Esophagus (tissue), 2 donors: ENCODE data around the gene PELI2. TPM values are rescaled to one million over a fixed set of nuclear protein-coding genes. Genes with fewer than 3 reads are reported as not detected.

Experiments used
- H3K27ac ChIP-seq, 2 donors: one replicate each; pipeline ENCODE4 v1.5.1; 2013; ENCODE audit warnings: low read depth in 2 of 2, mild to moderate bottlenecking in 2 of 2, inconsistent platforms in 1 of 2, low read length in 1 of 2, moderate library complexity in 1 of 2
- H3K27me3 ChIP-seq, 2 donors: one replicate each; pipeline ENCODE4 v1.6.1; 2013; ENCODE audit warnings: low read length in 2 of 2, control low read depth in 1 of 2, mild to moderate bottlenecking in 1 of 2; ENCODE audit not compliant: insufficient read depth in 2 of 2, control insufficient read depth in 1 of 2
- H3K36me3 ChIP-seq, 2 donors: one replicate each; pipeline ENCODE4 v1.6.1; 2013; ENCODE audit warnings: low read length in 1 of 2; ENCODE audit not compliant: control insufficient read depth in 2 of 2, insufficient read depth in 2 of 2
- H3K4me1 ChIP-seq, 2 donors: one replicate each; pipeline ENCODE4 v1.6.1; 2013; ENCODE audit warnings: low read length in 1 of 2; ENCODE audit not compliant: control insufficient read depth in 2 of 2, insufficient read depth in 2 of 2
- H3K4me3 ChIP-seq, 2 donors: one replicate each; pipeline ENCODE4 v1.5.1; 2013; ENCODE audit warnings: low read length in 2 of 2, mild to moderate bottlenecking in 2 of 2, low read depth in 1 of 2, moderate library complexity in 1 of 2
- H3K9me3 ChIP-seq, 2 donors: one replicate each; pipeline ENCODE4 v1.6.1; 2013; ENCODE audit warnings: mild to moderate bottlenecking in 2 of 2, low read depth in 1 of 2, low read length in 1 of 2, moderate library complexity in 1 of 2; ENCODE audit not compliant: control insufficient read depth in 2 of 2, insufficient read depth in 1 of 2
- WGBS, 2 donors: extraction: QIAGEN DNeasy Blood & Tissue Kit; methylation state at CpG; one replicate each; pipeline ENCODE4 v1.1.7; 2013; 5-methylcytosine and 5-hydroxymethylcytosine counted together
- polyA plus RNA-seq, 2 donors: library from polyadenylated mRNA; stranded (reverse); fragments of 200-250 nt; gene quantifications; one replicate each; pipeline ENCODE4 v1.2.3, GENCODE V29; 2013
- donor health status: healthy with polysubstance abuse.
- donor health status: Bipolar disorder and iron deficiency.

Gene PELI2
- polyA plus RNA-seq, 2 donors, result 0.86 to 1.4 TPM

GRCh38 chr14:56215180-56215579, 97.0 kb downstream of the PELI2 start:
- WGBS, 2 donors, result 83 to 84% methylated on average over 3 of the region's 3 CpGs
- H3K27ac ChIP-seq, result no peak overlapping the region
- no peak overlapping the region for H3K4me3 ChIP-seq
- no peaks in the 10 kb centered on the region for H3K36me3 ChIP-seq
- H3K27me3 ChIP-seq, result no peaks in the 10 kb centered on the region
- no peaks in the 10 kb centered on the region for H3K9me3 ChIP-seq
- peaks cover 0 to 3% of the 10 kb centered on the region in 2 donors for H3K4me1 ChIP-seq

GRCh38 chr14:56216626-56217379, 98.6 kb downstream of the PELI2 start:
- peaks cover 0 to 3% of the 10 kb centered on the region in 2 donors for H3K4me1 ChIP-seq
- 35 to 40% methylated on average over 5 of the region's 5 CpGs for WGBS, 2 donors

GRCh38 chr14:56217380-56218045, 99.3 kb downstream of the PELI2 start:
- 65 to 70% methylated on average over 7 of the region's 7 CpGs for WGBS, 2 donors
- Histone ChIP-seq H3K36me3 (no peaks in the 10 kb centered on the region), H3K4me1 (peaks cover 0 to 3% of the 10 kb centered on the region in 2 donors)

More at GRCh38 chr14:56216626-56217379, 98.6 kb downstream of the PELI2 start:
- Histone ChIP-seq H3K27ac (no peak overlapping the region), H3K36me3 (no peaks in the 10 kb centered on the region), H3K4me3 (no peak overlapping the region), H3K27me3 (no peaks in the 10 kb centered on the region), H3K9me3 (no peaks in the 10 kb centered on the region)

DNA sequence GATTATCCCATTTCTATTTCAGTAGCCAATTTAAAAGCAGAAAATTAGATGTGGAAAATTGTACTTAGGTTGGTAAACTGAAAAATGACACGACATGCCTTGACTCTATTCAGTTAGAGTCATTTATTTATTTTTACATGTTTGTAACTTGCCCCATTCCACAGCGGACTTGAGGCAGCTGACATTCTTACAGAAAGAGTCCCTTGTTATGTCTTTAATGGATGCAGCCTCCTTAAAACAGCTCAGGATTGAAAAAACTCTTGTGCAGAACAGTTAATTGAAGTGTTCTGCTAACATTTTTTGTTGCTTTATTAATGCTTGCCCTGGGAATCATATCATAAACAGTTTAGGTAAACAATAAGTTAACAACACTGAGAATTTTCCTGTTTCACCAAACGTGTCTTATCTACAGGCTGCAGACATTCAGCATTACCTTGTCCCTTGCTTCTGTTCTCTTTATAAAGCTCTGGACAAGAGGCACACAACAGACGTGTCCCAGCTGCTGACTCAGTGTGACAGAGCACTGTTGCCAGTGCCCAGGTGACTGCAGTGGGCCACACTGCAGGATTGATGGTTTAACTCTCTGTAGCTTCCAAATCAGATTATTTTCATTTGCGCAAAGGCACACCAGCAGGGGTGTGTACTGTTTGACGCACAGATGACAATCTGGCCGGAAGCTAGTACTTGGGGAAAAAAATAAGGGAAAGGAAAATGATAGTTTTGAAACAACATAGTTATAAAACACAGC, 101.6 kb downstream of the PELI2 start:
- Histone ChIP-seq H3K27me3 (no peaks in the 10 kb centered on the region), H3K9me3 (no peaks in the 10 kb centered on the region), H3K27ac (no peak overlapping the region), H3K4me3 (no peak overlapping the region), H3K36me3 (no peaks in the 10 kb centered on the region), H3K4me1 (peaks cover 0 to 3% of the 10 kb centered on the region in 2 donors)
- WGBS, 2 donors, result 45 to 57% methylated on average over 7 of the region's 7 CpGs

More at GRCh38 chr14:56217380-56218045, 99.3 kb downstream of the PELI2 start:
- Histone ChIP-seq H3K27me3 (no peaks in the 10 kb centered on the region), H3K27ac (no peak overlapping the region), H3K4me3 (no peak overlapping the region), H3K9me3 (no peaks in the 10 kb centered on the region)

GRCh38 chr14:56221382-56222128, 103.3 kb downstream of the PELI2 start:
- no peaks in the 10 kb centered on the region for H3K27me3 ChIP-seq
- no peaks in the 10 kb centered on the region for H3K9me3 ChIP-seq
- H3K27ac ChIP-seq, result no peak overlapping the region
- 66 to 72% methylated on average over 7 of the region's 7 CpGs for WGBS, 2 donors
- H3K4me1 ChIP-seq, result peaks cover 0 to 3% of the 10 kb centered on the region in 2 donors
- no peaks in the 10 kb centered on the region for H3K36me3 ChIP-seq
- no peak overlapping the region for H3K4me3 ChIP-seq

GRCh38 chr14:56224229-56224628, 106.0 kb downstream of the PELI2 start:
- H3K27me3 ChIP-seq, result no peaks in the 10 kb centered on the region
- H3K27ac ChIP-seq, result no peak overlapping the region
- no peak overlapping the region for H3K4me3 ChIP-seq
- no peaks in the 10 kb centered on the region for H3K36me3 ChIP-seq
- no peaks in the 10 kb centered on the region for H3K4me1 ChIP-seq
- 48 to 63% methylated on average over 1 of the region's 1 CpG for WGBS, 2 donors
- no peaks in the 10 kb centered on the region for H3K9me3 ChIP-seq

DNA sequence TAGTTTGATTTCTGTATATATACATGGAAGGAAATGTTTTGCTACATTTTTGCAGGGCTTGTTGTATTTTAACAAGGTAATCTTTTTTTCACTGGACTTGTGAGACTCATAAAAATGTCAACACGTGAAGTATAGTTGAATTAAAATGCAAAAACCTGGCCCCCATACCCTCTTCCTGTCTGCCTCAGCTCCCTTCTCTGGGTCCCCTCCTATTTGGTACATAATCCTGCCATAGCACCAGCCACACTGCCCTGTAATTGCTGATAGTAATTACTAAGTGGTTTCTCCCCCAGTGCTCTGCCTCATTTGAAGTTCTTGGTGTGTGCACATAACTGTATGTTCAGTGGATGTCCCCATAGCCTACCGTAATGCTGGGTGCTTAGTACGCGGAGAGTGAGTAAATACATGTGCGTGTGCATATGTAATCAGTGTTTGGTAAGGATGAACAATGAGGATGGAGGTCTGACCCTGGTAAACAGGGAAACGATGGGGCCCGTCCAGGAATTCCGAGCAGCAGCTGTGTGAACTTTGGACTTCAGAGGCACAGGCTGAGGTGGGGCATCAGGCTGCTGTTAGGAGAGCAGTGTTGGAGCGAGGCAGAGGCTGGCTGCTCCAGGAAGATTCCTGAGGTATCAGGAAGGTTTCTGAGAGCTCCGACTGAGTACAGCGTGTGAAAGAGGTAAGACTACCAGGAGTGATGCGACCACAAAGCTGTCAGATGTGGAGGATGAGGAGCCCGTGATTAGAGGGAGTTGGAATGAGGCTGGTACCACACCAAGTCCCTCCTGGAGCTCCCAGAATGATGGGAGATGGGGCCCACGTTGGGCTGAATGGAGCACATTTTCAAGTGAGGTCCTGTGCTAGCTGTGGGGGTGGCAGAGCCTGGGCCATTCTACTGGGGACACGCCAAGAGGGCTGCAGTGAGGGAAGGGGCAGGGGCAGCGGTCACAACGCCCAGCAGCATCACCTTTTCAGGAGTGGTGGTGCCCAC, 106.8 kb downstream of the PELI2 start:
- no peak overlapping the region for H3K27ac ChIP-seq
- H3K4me3 ChIP-seq, result no peak overlapping the region

DNA sequence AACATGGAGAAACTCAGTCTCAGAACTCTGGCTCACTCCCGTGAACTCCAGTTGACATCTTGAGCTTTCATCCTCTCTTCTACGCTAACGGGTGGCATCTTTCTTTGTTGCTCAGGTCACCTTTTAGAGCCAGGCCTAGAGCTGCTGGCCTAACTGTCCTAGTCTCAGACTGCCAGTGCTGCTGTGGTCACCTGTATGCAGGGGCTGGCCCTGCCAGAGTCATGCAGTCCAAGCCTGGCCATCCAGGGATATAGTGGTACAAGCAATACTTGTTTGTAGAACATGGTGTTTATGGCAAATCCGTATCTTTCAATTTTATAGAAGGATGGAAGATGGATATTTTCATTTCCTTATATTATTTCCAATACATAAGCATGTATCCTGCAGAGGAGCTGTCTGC, 117.2 kb downstream of the PELI2 start:
- H3K27ac ChIP-seq, result no peak overlapping the region
- H3K4me3 ChIP-seq, result no peak overlapping the region
- no peaks in the 10 kb centered on the region for H3K27me3 ChIP-seq
- H3K36me3 ChIP-seq, result no peaks in the 10 kb centered on the region
- H3K9me3 ChIP-seq, result no peaks in the 10 kb centered on the region
- no peaks in the 10 kb centered on the region for H3K4me1 ChIP-seq
- WGBS, 2 donors, result 67 to 81% methylated on average over 4 of the region's 4 CpGs

More for the DNA sequence above, 106.8 kb downstream of the PELI2 start:
- Histone ChIP-seq H3K4me1 (no peaks in the 10 kb centered on the region), H3K36me3 (no peaks in the 10 kb centered on the region), H3K9me3 (no peaks in the 10 kb centered on the region), H3K27me3 (no peaks in the 10 kb centered on the region)
- 70 to 87% methylated on average over 17 of the region's 17 CpGs for WGBS, 2 donors
